H1 (cell line): Measurements from ENCODE around the gene RPS25. TPM values are rescaled to one million over a fixed set of nuclear protein-coding genes. Genes with fewer than 3 reads are reported as not detected.

ENCODE experiments used
- CTCF ChIA-PET: fragments of 300-600 bp; sonication (Branson Sonifier 250); formaldehyde crosslinking; loops from one replicate; lab custom pipeline; 2021; ENCODE audit not compliant: partially characterized antibody; lab: Charles Lee
- POLR2A ChIA-PET: fragments of 300-600 bp; sonication (Branson Sonifier 250); formaldehyde crosslinking; loops from one replicate; lab custom pipeline; 2021; ENCODE audit warnings: inconsistent platforms; ENCODE audit not compliant: partially characterized antibody; lab: Charles Lee
- DNase-seq, 2 experiments: peaks; one replicate each; pipeline versions ENCODE4 v3.0.0 to v3.0.0-alpha.2; 2010 to 2022; ENCODE audit warnings: low spot score in 2 of 2, low read depth in 1 of 2, mixed read lengths in 1 of 2
- FAIRE-seq: peaks from 2 replicates; lab custom pipeline; 2011; peaks lifted over from hg19 to GRCh38; lab: Jason Lieb, UNC
- H2AFZ ChIP-seq: 2 replicates; pipeline ENCODE4 v1.8.1; 2012; ENCODE audit warnings: low read length, inconsistent platforms
- H2AK5ac ChIP-seq: 2 replicates; pipeline ENCODE4 v1.6.1; 2013; ENCODE audit warnings: low read depth, low read length
- H2BK120ac ChIP-seq: replicated peaks from 2 replicates; pipeline ENCODE3; 2013; ENCODE audit warnings: low read depth, low read length, inconsistent platforms
- H2BK12ac ChIP-seq: 2 replicates; pipeline ENCODE4 v1.6.1; 2013; ENCODE audit warnings: low read depth, low read length
- H2BK15ac ChIP-seq: 2 replicates; pipeline ENCODE4 v1.6.1; 2013; ENCODE audit warnings: low read length
- H2BK20ac ChIP-seq: 2 replicates; pipeline ENCODE4 v1.6.1; 2013; ENCODE audit warnings: low read length
- H2BK5ac ChIP-seq: 2 replicates; pipeline ENCODE4 v1.6.1; 2013; ENCODE audit warnings: low read depth, low read length
- H3K14ac ChIP-seq: 2 replicates; pipeline ENCODE4 v1.6.1; 2013; ENCODE audit warnings: inconsistent platforms; ENCODE audit not compliant: insufficient read length
- H3K18ac ChIP-seq: 2 replicates; pipeline ENCODE4 v1.6.1; 2013; ENCODE audit warnings: low read length; ENCODE audit errors: extremely low read depth
- H3K23ac ChIP-seq: 2 replicates; pipeline ENCODE4 v1.6.1; 2013; ENCODE audit warnings: inconsistent platforms; ENCODE audit not compliant: insufficient read length
- H3K23me2 ChIP-seq: 2 replicates; pipeline ENCODE4 v1.6.1; 2013; ENCODE audit warnings: low read depth, low read length
- H3K27ac ChIP-seq: 2 replicates; pipeline ENCODE4 v1.6.1; 2011; ENCODE audit warnings: low read depth, low read length, inconsistent platforms
- H3K27me3 ChIP-seq, 4 experiments: replicated peaks in 1 of 4; 1 replicate in 1 of 4; 2 replicates in 3 of 4; pipeline versions ENCODE4 v1.6.1 to v1.8.1; 2011 to 2013; ENCODE audit warnings: low read length in 3 of 4, mild to moderate bottlenecking in 3 of 4, inconsistent platforms in 2 of 4, mixed read lengths in 2 of 4, moderate library complexity in 1 of 4; ENCODE audit not compliant: control insufficient read depth in 3 of 4, insufficient read depth in 3 of 4; ENCODE audit errors: extremely low read depth in 1 of 4
- H3K36me3 ChIP-seq, 4 experiments: 2 replicates each; pipeline versions ENCODE4 v1.6.1 to v1.8.1; 2011 to 2013; ENCODE audit warnings: mild to moderate bottlenecking in 4 of 4, low read length in 3 of 4, moderate library complexity in 2 of 4, control low read depth in 1 of 4, inconsistent platforms in 1 of 4; ENCODE audit not compliant: insufficient read depth in 4 of 4, control insufficient read depth in 2 of 4
- H3K4ac ChIP-seq: replicated peaks from 2 replicates; pipeline ENCODE3; 2013; ENCODE audit warnings: low read length, low read depth, mixed read lengths, inconsistent platforms; ENCODE audit not compliant: insufficient read length
- H3K4me1 ChIP-seq, 4 experiments: replicated peaks in 1 of 4; 1 replicate in 1 of 4; 2 replicates in 3 of 4; pipeline versions ENCODE4 v1.6.1 to v1.8.1; 2011 to 2013; ENCODE audit warnings: low read length in 3 of 4, inconsistent platforms in 2 of 4, mixed read lengths in 1 of 4; ENCODE audit not compliant: insufficient read depth in 4 of 4, control insufficient read depth in 3 of 4
- H3K4me2 ChIP-seq, 2 experiments: 2 replicates each; pipeline versions ENCODE4 v1.6.1 to v1.8.1; 2011 to 2013; ENCODE audit warnings: low read depth in 2 of 2, low read length in 2 of 2, control low read depth in 1 of 2, inconsistent platforms in 1 of 2, mild to moderate bottlenecking in 1 of 2; ENCODE audit not compliant: insufficient read depth in 1 of 2
- H3K4me3 ChIP-seq, 4 experiments: fragments of 200-600, 300-600 bp in 1 of 4; sonication (generic), shearing (Covaris generic), sonication (Bioruptor Twin) in 1 of 4; 2 replicates each; pipeline versions ENCODE4 v1.5.1 to v1.8.1; 2011 to 2016; ENCODE audit warnings: low read length in 4 of 4, low read depth in 3 of 4, control low read depth in 2 of 4, inconsistent platforms in 2 of 4, mild to moderate bottlenecking in 2 of 4, mixed read lengths in 1 of 4, moderate library complexity in 1 of 4; ENCODE audit not compliant: insufficient read depth in 2 of 4; ENCODE audit errors: extremely low read depth in 1 of 4
- H3K56ac ChIP-seq: replicated peaks from 2 replicates; pipeline ENCODE3; 2013; ENCODE audit warnings: low read depth, mild to moderate bottlenecking, mixed read lengths, low read length, inconsistent platforms; ENCODE audit not compliant: insufficient read length
- H3K79me1 ChIP-seq: 2 replicates; pipeline ENCODE4 v1.6.1; 2013; ENCODE audit warnings: low read depth, low read length, control low read depth
- H3K79me2 ChIP-seq, 2 experiments: 2 replicates each; pipeline versions ENCODE4 v1.6.1 to v1.8.1; 2012 to 2013; ENCODE audit warnings: low read length in 2 of 2, mild to moderate bottlenecking in 2 of 2, inconsistent platforms in 1 of 2; ENCODE audit not compliant: insufficient read depth in 2 of 2, control insufficient read depth in 1 of 2
- H3K9ac ChIP-seq, 4 experiments: replicated peaks in 1 of 4; 1 replicate in 1 of 4; 2 replicates in 3 of 4; pipeline versions ENCODE4 v1.6.1 to v1.8.1; 2011 to 2013; ENCODE audit warnings: low read depth in 3 of 4, low read length in 3 of 4, control low read depth in 2 of 4, mild to moderate bottlenecking in 2 of 4, moderate library complexity in 2 of 4, inconsistent platforms in 1 of 4; ENCODE audit errors: extremely low read depth in 1 of 4
- H3K9me3 ChIP-seq, 2 experiments: 2 replicates each; pipeline versions ENCODE4 v1.6.1 to v1.8.1; 2012 to 2013; ENCODE audit warnings: mild to moderate bottlenecking in 2 of 2, moderate library complexity in 2 of 2, control low read depth in 1 of 2, inconsistent platforms in 1 of 2, low read depth in 1 of 2, low read length in 1 of 2, mixed read lengths in 1 of 2; ENCODE audit not compliant: insufficient read depth in 2 of 2
- H4K20me1 ChIP-seq, 2 experiments: replicated peaks in 1 of 2; 2 replicates each; pipeline versions ENCODE3 to v1.8.1; 2011 to 2013; ENCODE audit warnings: inconsistent platforms in 2 of 2, low read length in 2 of 2, mild to moderate bottlenecking in 1 of 2; ENCODE audit not compliant: insufficient read depth in 2 of 2, control insufficient read depth in 1 of 2
- H4K5ac ChIP-seq: 2 replicates; pipeline ENCODE4 v1.6.1; 2013; ENCODE audit warnings: low read length, low read depth, mixed read lengths, inconsistent platforms; ENCODE audit not compliant: insufficient read length
- H4K8ac ChIP-seq: 2 replicates; pipeline ENCODE4 v1.8.0; 2013; ENCODE audit warnings: mild to moderate bottlenecking, moderate library complexity, low read length, inconsistent platforms; ENCODE audit not compliant: insufficient read depth; ENCODE audit errors: extremely low read depth
- H4K91ac ChIP-seq: replicated peaks from 2 replicates; pipeline ENCODE3; 2013; ENCODE audit warnings: low read length, mixed read lengths, inconsistent platforms; ENCODE audit not compliant: insufficient read length
- POLR2A ChIP-seq, 2 experiments: IDR thresholded peaks; 1 replicate in 1 of 2; 2 replicates in 1 of 2; pipeline ENCODE4 v1.6.1; 2011; ENCODE audit warnings: low read depth in 2 of 2, low read length in 2 of 2, mild to moderate bottlenecking in 2 of 2; ENCODE audit errors: control extremely low read depth in 1 of 2
- POLR2AphosphoS5 ChIP-seq: IDR thresholded peaks from 2 replicates; pipeline ENCODE4 v1.6.1; 2011; ENCODE audit warnings: low read depth, low read length
- WGBS, 2 experiments: shearing (Covaris generic) in 1 of 2; methylation state at CpG; one replicate each; pipeline versions ENCODE4 v1.1.6 to v1.1.7; 2013 to 2015; ENCODE audit warnings: low lambda C conversion rate in 2 of 2, mixed read lengths in 2 of 2, inconsistent platforms in 1 of 2, low coverage in 1 of 2, missing lambda C conversion rate in 1 of 2; ENCODE audit not compliant: insufficient replicate concordance in 2 of 2, insufficient coverage in 1 of 2, insufficient read length in 1 of 2; ENCODE audit errors: extremely low coverage in 1 of 2, missing lambda C conversion rate in 1 of 2; 5-methylcytosine and 5-hydroxymethylcytosine counted together
- polyA plus RNA-seq, 7 experiments: library from polyadenylated mRNA; depleted of rRNA in 3 of 7; stranded (reverse) in 5 of 7; unstranded in 2 of 7; fragments of >200 nt in 5 of 7; fragments of 200-250 nt in 2 of 7; gene quantifications; 1 replicate in 5 of 7; 2 replicates in 1 of 7; 4 replicates in 1 of 7; pipeline versions ENCODE4 v1.2.1 to v1.2.3, GENCODE V29; 2011 to 2013; ENCODE audit warnings: missing spikeins in 2 of 7, mixed read lengths in 2 of 7
- total RNA-seq: library from RNA; stranded (reverse); fragmentation: NEBNext Ultra II Directional; extraction: Animal tissue kit (Norgen Biotek cat#: 25700); gene quantifications from 2 replicates; pipeline ENCODE4 v1.2.1, GENCODE V29; 2021
- TF ChIP-seq, protein P1 (sequence below), 3 experiments: IDR thresholded peaks; 1 replicate in 2 of 3; 2 replicates in 1 of 3; pipeline versions ENCODE4 v1.5.1 to v1.6.1; 2011; ENCODE audit warnings: low read length in 3 of 3, mild to moderate bottlenecking in 3 of 3, inconsistent platforms in 2 of 3, low read depth in 1 of 3, moderate library complexity in 1 of 3; ENCODE audit not compliant: insufficient read depth in 1 of 3; ENCODE audit errors: control extremely low read depth in 1 of 3

Gene RPS25
- total and polyA plus RNA-seq, 2 of the 8 experiments (the other 6 are each of a cell fraction or from before 2014, with no cell fraction given) = 1,525 to 1,643 TPM

DNA sequence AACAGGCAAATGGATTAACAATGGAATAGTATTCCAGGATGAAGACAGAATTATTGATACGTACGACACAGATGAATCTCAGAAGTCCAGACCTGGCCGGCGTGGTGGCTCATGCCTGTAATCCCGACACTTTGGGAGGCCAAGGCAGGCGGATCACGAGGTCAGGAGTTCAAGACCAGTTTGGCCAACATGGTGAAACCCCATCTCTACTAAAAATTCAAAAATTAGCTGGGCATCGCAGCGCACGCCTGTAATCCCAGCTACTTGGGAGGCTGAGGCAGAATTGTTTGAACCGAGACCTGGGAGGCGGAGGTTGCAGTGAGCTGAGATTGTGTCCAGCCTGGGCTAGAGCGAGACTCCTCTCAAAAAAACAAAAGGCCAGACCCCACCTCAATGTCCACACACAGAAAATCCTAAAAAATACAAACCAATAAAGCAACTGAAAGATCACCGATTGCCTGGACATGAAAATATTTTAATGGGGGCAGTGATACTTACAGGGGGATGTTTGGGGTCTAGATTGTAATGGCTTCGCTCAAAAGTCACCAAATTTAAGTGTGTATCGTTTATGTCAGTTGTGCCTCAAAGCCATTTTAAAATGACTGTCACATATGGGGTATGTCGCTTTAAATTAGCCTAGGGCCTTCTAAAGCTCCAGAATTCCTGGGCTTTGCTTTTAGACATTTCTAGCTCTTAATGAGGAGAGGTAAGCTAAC is 3.8 kb downstream of the RPS25 start:
- Histone ChIP-seq H3K27ac (no peak overlapping the region), H2AFZ (no peak overlapping the region), H3K79me1 (no peaks in the 10 kb centered on the region; the same call in 1 of the 2 replicates), H3K18ac (no peak overlapping the region), H3K36me3 (peaks cover 27 to 73% (median 51%) of the 10 kb centered on the region in 4 experiments), H4K20me1 (peaks cover 3 to 4% of the 10 kb centered on the region in 2 experiments), H3K4me1 (peaks cover 0 to 5% (median 2%) of the 10 kb centered on the region in 4 experiments; a peak in 2 of 7 replicates), H2BK20ac (no peak overlapping the region), H4K5ac (no peak overlapping the region), H3K56ac (no peak overlapping the region), H2BK12ac (no peak overlapping the region), H2BK15ac (no peak overlapping the region), H3K79me2 (peaks cover 10 to 31% of the 10 kb centered on the region in 2 experiments; a peak in 3 of 4 replicates), H3K9me3 (no peaks in the 10 kb centered on the region), H3K4me2 (no peak overlapping the region), H4K91ac (no peak overlapping the region), H3K4ac (no peak overlapping the region), H3K27me3 (no peaks in the 10 kb centered on the region), H2BK120ac (no peak overlapping the region), H3K23me2 (no peaks in the 10 kb centered on the region; the same call in 1 of the 2 replicates), H3K9ac (no peak overlapping the region), H3K14ac (no peak overlapping the region), H3K4me3 (no peak overlapping the region), H4K8ac (no peak overlapping the region), H2BK5ac (no peak overlapping the region), H2AK5ac (no peak overlapping the region), H3K23ac (no peak overlapping the region)
- TF ChIP-seq POLR2A (IDR thresholded peaks at IDR 0.05; ENCODE audit: control extremely low read depth in 1 of 2, low read depth in 2 of 2, low read length in 2 of 2) = peak in 1 of 2 experiments; percentile 76; a peak in 1 of 3 replicates
- TF ChIP-seq, protein P1, sequence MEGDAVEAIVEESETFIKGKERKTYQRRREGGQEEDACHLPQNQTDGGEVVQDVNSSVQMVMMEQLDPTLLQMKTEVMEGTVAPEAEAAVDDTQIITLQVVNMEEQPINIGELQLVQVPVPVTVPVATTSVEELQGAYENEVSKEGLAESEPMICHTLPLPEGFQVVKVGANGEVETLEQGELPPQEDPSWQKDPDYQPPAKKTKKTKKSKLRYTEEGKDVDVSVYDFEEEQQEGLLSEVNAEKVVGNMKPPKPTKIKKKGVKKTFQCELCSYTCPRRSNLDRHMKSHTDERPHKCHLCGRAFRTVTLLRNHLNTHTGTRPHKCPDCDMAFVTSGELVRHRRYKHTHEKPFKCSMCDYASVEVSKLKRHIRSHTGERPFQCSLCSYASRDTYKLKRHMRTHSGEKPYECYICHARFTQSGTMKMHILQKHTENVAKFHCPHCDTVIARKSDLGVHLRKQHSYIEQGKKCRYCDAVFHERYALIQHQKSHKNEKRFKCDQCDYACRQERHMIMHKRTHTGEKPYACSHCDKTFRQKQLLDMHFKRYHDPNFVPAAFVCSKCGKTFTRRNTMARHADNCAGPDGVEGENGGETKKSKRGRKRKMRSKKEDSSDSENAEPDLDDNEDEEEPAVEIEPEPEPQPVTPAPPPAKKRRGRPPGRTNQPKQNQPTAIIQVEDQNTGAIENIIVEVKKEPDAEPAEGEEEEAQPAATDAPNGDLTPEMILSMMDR (IDR thresholded peaks at IDR 0.05; ENCODE audit: control extremely low read depth in 1 of 3, insufficient read depth in 1 of 3, low read depth in 1 of 3, low read length in 3 of 3) = no peak
- TF ChIP-seq POLR2AphosphoS5 = peak; percentile 86
- ChIA-PET POLR2A (interaction anchor here (0.6 to 18.5 kb wide), 12 partner anchors 13 to 411 kb away, joined by 3 to 264 read pairs (median 4); partner anchors contain the start of genes CENATAC, DPAGT1, HMBS and SLC37A4), CTCF (interaction anchor here (1.1 to 2.0 kb wide), 3 partner anchors 15 to 28 kb away, joined by 4 to 5 read pairs (median 4); no protein-coding TSS in a partner anchor)
- no peak for FAIRE-seq
- no peak for DNase-seq
- 92% methylated on average over 17 of the region's 17 CpGs; no CpG with 5 or more reads in 1 of the 2 experiments for WGBS, 2 experiments
